Fibroblast of villous mesenchyme (primary cell): ENCODE data around the gene EFNB1. TPM values are rescaled to one million over a fixed set of nuclear protein-coding genes. Genes with fewer than 3 reads are reported as not detected.

Source experiments
- DNase-seq: peaks from one replicate; pipeline ENCODE4 v3.0.0-alpha.2; 2010; ENCODE audit warnings: low read depth
- H3K4me3 ChIP-seq: 2 replicates; pipeline ENCODE4 v1.5.1; 2011; ENCODE audit warnings: low read depth, mild to moderate bottlenecking, low read length
- total RNA-seq: library from RNA; depleted of rRNA; stranded (reverse); fragments of >200 nt; gene quantifications from 2 replicates; pipeline ENCODE4 v1.2.3, GENCODE V29; 2012
- TF ChIP-seq, protein P1 (sequence below): IDR thresholded peaks from 2 replicates; pipeline ENCODE4 v1.5.1; 2012; ENCODE audit warnings: low read depth, mild to moderate bottlenecking, low read length; ENCODE audit not compliant: insufficient read depth

The EFNB1 gene
- total RNA-seq, 1 donor, result 24.6 TPM

DNA sequence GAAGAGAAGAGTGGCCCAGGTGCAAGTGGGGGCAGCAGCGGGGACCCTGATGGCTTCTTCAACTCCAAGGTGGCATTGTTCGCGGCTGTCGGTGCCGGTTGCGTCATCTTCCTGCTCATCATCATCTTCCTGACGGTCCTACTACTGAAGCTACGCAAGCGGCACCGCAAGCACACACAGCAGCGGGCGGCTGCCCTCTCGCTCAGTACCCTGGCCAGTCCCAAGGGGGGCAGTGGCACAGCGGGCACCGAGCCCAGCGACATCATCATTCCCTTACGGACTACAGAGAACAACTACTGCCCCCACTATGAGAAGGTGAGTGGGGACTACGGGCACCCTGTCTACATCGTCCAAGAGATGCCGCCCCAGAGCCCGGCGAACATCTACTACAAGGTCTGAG lies 11.4 kb downstream of the EFNB1 start:
- DNase-seq, result no peak
- H3K4me3 ChIP-seq, result no peak overlapping the region
- TF ChIP-seq, protein P1, sequence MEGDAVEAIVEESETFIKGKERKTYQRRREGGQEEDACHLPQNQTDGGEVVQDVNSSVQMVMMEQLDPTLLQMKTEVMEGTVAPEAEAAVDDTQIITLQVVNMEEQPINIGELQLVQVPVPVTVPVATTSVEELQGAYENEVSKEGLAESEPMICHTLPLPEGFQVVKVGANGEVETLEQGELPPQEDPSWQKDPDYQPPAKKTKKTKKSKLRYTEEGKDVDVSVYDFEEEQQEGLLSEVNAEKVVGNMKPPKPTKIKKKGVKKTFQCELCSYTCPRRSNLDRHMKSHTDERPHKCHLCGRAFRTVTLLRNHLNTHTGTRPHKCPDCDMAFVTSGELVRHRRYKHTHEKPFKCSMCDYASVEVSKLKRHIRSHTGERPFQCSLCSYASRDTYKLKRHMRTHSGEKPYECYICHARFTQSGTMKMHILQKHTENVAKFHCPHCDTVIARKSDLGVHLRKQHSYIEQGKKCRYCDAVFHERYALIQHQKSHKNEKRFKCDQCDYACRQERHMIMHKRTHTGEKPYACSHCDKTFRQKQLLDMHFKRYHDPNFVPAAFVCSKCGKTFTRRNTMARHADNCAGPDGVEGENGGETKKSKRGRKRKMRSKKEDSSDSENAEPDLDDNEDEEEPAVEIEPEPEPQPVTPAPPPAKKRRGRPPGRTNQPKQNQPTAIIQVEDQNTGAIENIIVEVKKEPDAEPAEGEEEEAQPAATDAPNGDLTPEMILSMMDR, result no peak

DNA sequence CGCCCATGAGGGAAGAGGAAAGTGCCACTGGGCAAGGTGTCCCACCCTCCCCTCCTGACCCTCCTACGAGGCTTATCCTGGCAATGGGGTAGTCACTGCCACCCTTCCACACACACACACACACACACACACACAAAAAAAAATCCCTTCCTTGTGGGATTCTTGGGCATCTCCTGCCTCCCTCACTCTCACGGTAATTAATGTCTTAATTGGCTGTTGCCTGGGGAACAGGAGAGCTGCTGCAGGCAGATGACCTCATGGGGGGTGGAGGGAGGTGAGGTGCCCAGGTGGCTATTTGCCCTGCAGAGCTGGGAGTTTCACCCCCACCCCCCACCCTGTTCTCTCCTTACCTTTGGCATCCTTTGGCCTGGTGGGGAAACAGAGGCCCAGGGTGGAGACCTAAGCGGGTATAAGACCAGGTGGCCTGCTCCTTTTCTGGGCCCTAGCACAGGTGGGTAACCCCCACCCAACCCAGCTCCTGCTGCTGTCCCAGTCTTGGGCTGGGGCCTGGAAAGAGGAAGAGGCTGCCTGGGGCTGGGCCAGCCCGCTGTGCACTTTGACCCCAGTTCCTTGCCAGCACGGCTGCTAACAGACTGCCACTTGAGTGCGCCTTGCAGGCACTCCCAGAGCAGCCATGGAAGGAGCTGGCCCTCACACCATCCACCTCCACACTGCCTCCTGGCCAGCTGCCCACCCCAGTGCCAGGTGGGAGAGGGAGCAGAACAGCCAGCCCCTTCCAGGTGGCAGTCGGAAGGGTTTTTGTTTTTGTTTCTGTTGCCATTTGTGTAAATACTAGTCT lies 12.6 kb downstream of the EFNB1 start:
- TF ChIP-seq, protein P1, result no peak
- DNase-seq, result no peak
- no peak overlapping the region for H3K4me3 ChIP-seq

DNA sequence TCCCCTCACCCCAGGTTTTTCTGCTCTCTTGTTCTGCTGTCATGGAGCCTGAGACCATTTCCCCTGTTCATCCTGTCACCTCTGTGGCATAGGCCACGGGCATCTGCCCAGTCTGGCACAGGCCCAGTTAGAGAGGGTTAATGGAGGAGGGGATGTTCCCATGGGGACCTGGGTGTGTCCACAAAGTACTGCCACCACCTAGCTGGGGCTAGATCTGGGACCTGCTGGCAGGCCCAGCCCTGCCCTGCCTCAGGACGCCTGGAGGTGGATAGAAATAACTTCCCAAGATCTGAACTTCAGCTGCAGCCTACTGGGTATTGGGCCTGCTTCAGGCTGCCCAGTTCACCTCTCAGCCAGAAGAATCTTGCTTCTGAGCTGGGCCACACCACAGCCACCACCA lies 13.5 kb downstream of the EFNB1 start:
- DNase-seq, result no peak
- H3K4me3 ChIP-seq, result no peak overlapping the region
- TF ChIP-seq, protein P1, result no peak

DNA sequence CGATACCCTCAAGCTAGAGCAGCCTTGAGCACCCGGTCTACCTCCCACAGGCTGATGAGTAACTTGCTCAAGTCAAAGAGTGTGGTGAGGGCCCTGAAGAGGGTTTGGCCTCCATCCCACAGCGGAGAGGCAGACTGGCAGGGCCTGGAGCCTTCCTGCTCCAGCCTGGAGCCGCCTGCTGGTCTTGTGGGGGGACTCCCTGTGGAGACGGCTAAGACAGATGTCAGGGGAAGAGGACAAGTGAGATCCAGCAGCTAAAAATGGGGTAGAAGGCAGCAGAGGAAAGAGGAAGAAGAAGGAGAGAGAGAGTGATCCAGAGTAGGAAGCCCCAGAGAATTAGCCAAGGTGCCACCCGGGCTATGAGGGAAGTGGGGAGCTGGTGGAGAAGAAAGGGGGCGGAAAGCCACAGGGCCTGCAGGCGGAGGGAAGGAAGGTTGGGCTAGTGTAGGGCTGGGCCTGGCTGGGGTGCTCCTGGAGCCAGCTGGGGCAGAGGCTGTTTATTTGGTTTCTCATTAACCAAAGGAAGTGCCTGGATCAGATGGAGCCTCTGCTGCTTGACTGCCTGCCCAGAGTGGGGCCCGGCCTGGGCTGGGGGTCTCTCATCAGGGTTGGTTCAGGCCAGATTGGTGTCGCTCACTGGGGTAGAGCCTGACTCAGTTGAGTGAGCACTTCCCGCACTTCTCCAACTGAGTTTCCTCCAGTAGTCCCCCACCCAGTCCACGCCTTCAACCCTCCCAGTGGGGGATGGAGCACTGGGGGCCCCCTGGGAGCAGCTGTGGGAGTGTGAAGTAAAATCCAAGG lies 14.2 kb downstream of the EFNB1 start:
- TF ChIP-seq, protein P1, result no peak
- no peak overlapping the region for H3K4me3 ChIP-seq
- DNase-seq, result no peak

DNA sequence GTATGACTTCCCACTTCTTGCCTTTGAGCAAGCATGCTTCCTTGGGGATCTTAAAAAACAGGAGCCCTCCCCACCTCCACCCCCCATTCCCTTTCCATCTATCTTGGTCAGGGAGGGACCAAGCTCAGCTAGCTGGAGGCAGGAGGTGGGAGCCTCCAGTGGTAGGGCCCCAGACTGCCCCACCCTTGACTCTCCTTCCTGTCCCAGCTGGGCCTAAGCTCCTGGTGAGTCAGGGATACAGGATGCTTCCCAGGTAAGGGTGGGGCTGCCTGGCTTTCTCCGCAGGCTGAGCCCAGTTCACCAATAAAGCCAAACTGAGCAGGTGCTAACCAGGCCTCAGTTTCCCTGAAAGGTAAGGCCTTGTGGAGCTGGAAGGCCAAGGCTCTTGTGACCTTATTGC lies 15.2 kb downstream of the EFNB1 start:
- no peak overlapping the region for H3K4me3 ChIP-seq
- no peak for DNase-seq
- TF ChIP-seq, protein P1, result no peak

DNA sequence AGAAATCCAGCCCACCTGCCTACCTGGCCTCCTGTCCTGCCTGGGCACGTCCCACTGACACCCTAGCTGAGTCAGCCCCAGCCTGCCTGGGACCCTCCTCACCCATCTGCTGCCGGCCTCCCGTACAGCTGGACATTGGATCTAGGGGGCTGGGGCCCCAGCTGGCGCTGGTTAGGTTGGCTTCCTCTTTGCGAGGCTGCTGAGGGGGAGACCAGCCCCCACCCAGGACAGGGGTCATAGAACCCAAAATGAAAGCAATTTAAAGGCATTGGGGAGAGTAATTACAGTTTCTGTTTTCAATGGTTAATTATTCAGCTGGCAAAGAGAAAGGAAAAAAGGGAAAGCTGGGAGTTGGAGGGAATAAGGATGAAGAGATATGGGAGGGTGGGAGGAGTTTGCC lies 15.8 kb downstream of the EFNB1 start:
- TF ChIP-seq, protein P1, result no peak
- no peak overlapping the region for H3K4me3 ChIP-seq
- DNase-seq, result no peak
